ENCODE results near the gene KATNB1.
A peak's percentile ranks its signal among the peaks of the same experiment; 100 is the strongest.
"Not testable (repeated sequence)": the region's sequence is repeated elsewhere in the genome, so short reads cannot be mapped to it uniquely, and the experiment has no call there.

KATNB1 gene

GRCh38 chr16:57775661-57776469 is 40.3 kb downstream of the KATNB1 start:
- DNase-seq, result no peak

DNA sequence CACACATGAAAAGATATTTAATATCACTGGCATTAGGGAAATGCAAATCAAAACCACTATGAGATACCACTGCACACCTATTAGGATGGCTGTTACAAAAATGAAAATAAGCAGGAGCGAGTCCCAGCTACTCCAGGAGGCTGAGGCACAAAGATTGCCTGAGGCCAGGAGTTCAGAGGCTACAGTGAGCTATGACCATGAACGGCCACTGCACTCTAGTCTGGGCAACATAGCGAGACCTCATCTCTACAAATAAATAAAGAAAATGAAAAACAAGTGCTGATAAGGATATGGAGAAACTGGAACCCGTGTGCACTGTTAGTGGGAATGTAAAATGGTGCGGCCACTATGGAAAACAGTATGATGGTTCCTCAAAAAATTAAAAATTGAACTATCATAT is 43.1 kb downstream of the KATNB1 start:
- no peak for DNase-seq

DNA sequence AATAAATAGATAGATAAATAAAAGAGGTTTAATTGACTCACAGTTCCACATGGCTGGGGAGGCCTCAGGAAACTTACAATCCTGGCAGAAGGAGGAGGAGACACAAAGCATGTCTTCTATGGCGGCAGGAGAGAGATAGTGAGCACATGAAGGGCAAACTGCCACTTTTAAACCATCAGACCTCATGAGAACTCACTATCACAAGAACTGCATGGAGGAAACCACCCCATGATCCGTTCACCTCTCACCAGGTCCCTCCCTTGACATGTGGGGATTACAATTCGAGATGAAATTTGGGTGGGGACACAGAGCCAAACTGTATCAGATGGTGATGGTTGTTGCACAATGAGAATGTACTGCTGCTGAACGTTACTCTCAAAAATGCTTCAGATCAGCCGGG is 44.3 kb downstream of the KATNB1 start:
- not testable (repeated sequence) for DNase-seq

- DNase-seq, result no peak
Measured at GRCh38 chr16:57781349-57781740, 45.8 kb downstream of the KATNB1 start.

- DNase-seq, result no peak
Measured at GRCh38 chr16:57781741-57782606, 46.4 kb downstream of the KATNB1 start.

DNA sequence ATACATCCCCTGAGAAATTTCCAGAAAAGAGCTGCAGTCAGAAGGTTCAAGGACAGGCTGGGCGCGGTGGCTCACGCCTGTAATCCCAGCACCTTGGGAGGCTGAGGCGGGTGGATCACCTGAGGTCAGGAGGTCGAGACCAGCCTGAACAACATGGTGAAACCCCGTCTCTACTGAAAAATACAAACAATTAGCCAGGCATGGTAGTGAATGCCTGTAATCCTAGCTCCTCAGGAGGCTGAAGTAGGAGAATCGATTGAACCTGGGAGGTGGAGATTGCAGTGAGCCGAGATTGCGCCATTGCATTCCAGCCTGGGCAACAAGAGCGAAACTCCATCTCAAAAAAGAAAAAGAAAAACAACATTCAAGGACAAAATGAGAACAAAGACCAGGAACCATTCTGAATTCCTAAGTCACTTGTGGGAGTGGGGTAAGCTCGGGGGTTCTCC is 47.1 kb downstream of the KATNB1 start:
- DNase-seq, result not testable (repeated sequence)

DNA sequence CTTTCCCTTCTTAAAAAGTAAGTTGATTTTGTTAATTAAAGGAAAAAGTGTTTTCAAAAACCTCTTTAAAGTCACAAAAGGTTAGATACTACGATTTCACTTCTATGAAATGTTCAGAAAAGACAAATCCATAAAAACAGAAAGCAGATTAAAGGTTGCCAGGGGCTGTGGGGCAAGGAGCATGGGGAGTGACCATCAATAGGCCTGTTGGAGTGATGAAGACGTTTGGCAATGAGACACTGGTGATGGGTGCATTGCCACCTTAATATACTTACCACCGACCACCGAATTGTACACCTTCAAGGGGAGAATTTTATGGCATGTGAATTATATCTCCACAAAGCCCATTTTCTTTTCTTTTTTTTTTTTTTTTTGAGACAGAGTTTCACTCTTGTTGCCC is 47.5 kb downstream of the KATNB1 start:
- no peak for DNase-seq

- DNase-seq, result no peak
Measured at GRCh38 chr16:57783883-57784282, 48.3 kb downstream of the KATNB1 start.

DNA sequence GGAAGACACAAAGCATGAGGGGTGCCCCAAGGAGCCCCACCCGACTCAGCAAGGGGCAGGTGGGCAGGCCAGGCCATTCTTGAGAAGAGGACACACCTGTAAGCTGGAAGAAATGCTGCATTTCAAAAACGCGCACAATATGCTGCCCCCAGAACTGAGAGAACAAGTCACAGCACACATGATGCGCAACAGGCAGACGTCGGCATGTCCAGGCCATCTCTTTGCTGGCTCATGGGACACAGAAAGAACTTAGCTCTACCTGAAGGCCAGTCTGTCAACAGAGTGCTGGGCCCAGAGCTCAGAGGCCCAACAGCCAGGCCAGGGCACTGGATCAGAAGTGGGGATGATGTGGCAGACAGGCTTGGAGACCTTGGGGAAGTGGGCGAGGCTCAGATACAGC is 48.8 kb downstream of the KATNB1 start:
- DNase-seq, result no peak

DNA sequence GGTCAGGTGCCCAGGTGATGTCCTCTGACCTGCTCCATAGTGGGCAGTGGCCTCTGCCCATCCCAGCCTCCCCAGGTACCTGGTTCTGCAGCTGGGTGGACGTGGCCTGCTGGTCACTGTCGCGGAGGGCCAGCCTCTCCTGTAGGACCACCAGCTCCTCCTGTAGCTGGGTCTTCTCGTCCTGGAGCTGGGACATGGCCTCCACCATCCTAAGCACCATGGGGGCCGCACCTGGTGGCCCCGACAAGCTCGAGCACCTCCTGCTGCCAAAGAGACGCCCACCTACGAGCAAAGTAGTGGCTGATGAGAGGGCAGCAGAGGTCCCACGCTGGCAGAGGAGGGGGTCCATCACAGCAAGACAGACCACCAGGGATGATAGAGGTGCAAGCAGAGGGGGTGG is 49.8 kb downstream of the KATNB1 start:
- DNase-seq, result no peak

- no peak for DNase-seq
Measured at GRCh38 chr16:57785924-57786323, 50.4 kb downstream of the KATNB1 start.

- DNase-seq, result no peak
Measured at GRCh38 chr16:57786632-57787518, 51.3 kb downstream of the KATNB1 start.

DNA sequence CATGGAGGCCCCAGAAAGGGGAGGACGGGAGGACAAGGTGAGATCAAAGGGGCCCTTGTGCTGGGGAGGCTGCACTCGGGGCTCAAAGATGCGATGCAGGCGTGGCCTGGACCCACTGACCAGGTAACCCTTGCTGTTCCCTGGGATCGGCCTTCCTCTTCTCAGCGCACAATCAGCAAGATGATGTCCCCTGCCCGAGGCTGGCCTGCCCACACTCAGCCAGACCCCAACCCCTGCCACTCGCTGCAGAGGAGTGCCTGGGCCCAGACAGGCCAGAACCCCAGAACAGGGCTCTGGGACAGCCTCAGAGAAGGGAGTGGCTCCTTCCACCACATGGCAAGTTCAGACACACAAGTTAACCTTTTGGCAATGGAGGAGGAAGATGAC is 51.9 kb downstream of the KATNB1 start:
- no peak for DNase-seq

GRCh38 chr16:57788252-57788841 is 52.8 kb downstream of the KATNB1 start:
- DNase-seq, result no peak

DNA sequence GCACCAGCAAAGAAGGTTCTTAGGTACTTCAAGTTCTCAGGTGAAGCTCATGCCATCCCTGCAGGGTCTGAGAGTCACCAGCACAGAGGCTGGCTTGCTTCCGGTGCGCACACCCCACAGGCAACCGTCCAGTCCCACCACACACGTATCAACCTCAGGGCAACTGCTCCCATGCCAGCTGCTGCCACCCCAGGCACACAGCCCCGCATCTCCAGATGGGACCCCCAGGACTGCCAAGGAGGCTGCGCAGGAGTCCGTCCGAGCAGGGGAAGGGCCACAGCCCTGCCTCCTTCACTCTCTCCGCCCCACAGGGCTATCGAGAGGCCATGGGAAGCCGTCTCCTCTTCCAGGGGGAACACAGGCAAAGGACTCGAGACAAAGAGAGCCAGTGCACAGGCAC is 53.4 kb downstream of the KATNB1 start:
- no peak for DNase-seq

DNA sequence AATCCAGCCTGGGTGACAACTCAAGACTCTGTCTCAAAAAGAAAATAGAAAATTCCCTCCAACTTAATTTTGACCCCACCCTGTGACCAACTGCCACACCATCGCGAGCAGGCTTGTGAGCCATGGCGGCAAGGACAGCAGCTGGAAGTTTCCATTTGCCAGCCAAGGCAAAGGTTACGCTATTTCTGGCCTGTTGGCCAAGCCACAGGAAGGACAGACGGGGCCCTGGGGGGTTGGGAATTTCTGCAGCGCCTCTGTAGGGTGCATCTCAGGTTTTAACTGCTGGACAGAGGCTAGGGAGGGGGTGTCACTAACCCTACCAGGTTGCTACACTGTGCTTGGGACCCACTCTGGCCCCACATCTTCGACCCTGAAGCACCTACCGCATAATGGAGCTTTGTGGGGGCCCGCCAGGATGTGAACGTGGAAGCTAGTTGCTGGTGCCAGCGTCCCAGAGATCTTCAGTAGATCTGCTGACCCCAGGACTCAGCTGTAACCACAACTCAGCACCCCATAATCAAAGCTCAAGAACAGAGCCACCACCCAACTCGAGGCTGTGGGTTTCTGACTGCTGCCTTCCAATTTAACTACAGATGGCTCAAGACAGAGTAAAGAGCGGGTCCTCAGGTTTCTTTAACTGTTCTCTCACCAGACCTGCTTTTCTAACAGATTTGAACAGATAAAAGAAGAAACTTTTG is 55.8 kb downstream of the KATNB1 start:
- DNase-seq, result no peak

DNA sequence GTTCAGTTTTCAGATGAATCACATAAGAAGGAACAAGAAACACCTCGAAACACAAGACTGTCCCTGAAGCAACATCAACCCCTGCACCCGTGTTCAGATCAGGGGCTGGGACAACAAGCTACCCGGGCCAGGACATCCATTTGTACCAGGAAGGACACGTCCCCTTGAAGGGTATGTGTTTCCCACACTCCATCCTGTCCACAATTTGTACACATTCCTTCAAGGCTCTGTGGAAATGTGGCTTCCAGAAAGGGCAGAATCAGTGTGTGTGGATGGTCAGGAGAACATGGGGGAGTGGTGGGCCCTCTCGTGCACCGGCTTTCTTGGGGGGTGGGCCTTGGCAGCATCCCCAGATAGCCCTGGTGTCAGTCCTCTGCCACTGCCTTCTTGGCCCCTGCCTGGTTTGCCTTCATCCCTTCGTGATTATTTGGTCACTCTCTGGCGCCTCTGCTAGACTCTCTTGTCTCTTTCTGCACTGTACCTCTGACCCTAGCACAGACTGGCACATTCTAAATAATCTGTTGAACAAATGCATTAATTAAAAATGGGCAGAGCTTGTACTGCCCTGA is 56.4 kb downstream of the KATNB1 start:
- DNase-seq, result no peak

DNA sequence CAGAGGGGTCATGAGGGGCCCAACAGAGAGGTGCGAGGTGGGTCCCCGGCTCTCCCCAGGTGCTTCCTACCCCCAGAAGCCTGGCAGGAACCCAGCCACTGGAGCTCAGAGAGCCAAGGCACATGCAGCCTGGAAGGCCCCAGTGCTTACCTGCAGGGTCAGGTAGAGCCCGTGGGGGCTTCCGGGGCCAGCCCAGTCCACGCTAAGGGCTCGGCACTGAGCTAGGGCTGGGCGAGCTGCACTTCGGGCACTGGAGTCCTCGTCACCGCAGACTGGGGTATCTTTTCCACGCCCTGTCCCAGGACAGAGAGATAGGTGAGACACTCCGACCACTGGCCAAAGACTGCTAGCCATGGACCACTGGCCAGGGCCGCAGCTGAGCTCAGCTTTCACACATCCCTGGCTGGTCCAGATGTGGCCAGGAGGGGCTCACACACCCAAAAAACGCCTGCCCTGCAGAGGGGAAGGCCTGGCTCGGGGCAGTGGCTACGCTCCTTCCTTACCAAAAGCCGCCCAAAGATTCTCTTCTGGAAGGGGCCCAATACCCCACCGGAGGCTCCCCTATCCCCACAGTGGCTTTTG is 59.4 kb downstream of the KATNB1 start:
- no peak for DNase-seq

GRCh38 chr16:57795431-57795878 is 59.9 kb downstream of the KATNB1 start:
- DNase-seq, result peak; percentile 45

GRCh38 chr16:57796014-57796413 is 60.4 kb downstream of the KATNB1 start:
- not testable (repeated sequence) for DNase-seq

- no peak for DNase-seq
Measured at GRCh38 chr16:57797216-57797525, 61.6 kb downstream of the KATNB1 start.
